Measurements from ENCODE around the gene CYP2A13. TPM values are rescaled to one million over a fixed set of nuclear protein-coding genes. Genes with fewer than 3 reads are reported as not detected.
"Not testable (repeated sequence)": the region's sequence is repeated elsewhere in the genome, so short reads cannot be mapped to it uniquely, and the experiment has no call there.

CYP2A13 gene
- total RNA-seq, 1 experiment from 2014 or later = 0.63 TPM

DNA sequence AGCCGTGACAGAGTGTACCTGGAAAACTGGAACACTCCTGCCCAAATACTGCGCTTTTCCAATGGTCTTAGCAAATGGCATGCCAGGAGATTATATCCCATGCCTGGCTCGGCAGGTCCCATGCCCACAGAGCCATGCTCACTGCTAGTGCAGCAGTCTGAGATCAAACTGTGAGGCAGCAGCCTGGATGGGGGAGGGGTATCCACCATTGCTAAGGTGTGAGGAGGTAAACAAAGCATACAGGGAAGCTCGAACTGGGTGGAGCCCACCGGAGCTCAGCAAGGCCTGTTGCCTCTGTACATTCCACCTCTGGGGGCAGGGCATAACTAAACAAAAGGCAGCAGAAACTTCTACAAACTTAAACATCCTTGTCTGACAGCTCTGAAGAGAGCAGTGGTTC lies 10.5 kb downstream of the CYP2A13 start:
- Histone ChIP-seq H3T11ph (ENCODE audit: low read length) (no peak overlapping the region), H4K8ac (replicated peaks; ENCODE audit: insufficient read length, low read depth, low read length) (no peak overlapping the region), H2BK20ac (ENCODE audit: low read depth, low read length, poor library complexity, severe bottlenecking) (no peak overlapping the region), H3K4ac (ENCODE audit: low read depth, low read length) (no peak overlapping the region), H3K27me3 (ENCODE audit: insufficient read depth, low read length) (no peaks in the 10 kb centered on the region), H4K20me1 (ENCODE audit: control insufficient read depth, insufficient read depth, insufficient read length) (no peaks in the 10 kb centered on the region), H3K23ac (ENCODE audit: insufficient read length, low read depth, low read length) (no peak overlapping the region), H3K9me3 (ENCODE audit: control insufficient read depth, low read depth, low read length) (no peaks in the 10 kb centered on the region), H2BK120ac (ENCODE audit: low read depth, low read length, poor library complexity, severe bottlenecking) (no peak overlapping the region), H3K4me2 (ENCODE audit: insufficient read depth, insufficient read length, low read length) (no peak overlapping the region), H4K91ac (ENCODE audit: insufficient read length, low read depth, low read length) (no peak overlapping the region), H3K4me1 (ENCODE audit: insufficient read depth, low read length) (no peaks in the 10 kb centered on the region), H4K5ac (ENCODE audit: insufficient read length, low read depth, low read length) (no peak overlapping the region), H3K27ac (ENCODE audit: insufficient read length, low read depth, low read length) (no peak overlapping the region), H2BK12ac (ENCODE audit: insufficient read length, low read depth, low read length) (no peak overlapping the region), H3K18ac (ENCODE audit: insufficient read length, low read depth, low read length) (no peak overlapping the region), H3K79me1 (ENCODE audit: insufficient read depth, low read depth, low read length, poor library complexity, severe bottlenecking) (no peaks in the 10 kb centered on the region), H3K56ac (ENCODE audit: insufficient read length, low read depth, low read length) (no peak overlapping the region), H2AFZ (ENCODE audit: low read length) (no peak overlapping the region), H2BK15ac (ENCODE audit: low read depth, low read length) (no peak overlapping the region), H3K14ac (ENCODE audit: insufficient read depth, low read length) (no peak overlapping the region; the same call in 1 of the 2 replicates), H2BK5ac (ENCODE audit: insufficient read length, low read length) (no peak overlapping the region), H3K23me2 (ENCODE audit: insufficient read length, low read depth, low read length, poor library complexity, severe bottlenecking) (no peaks in the 10 kb centered on the region), H2AK5ac (ENCODE audit: insufficient read length, low read length) (no peak overlapping the region), H3K79me2 (ENCODE audit: insufficient read depth, low read length) (no peaks in the 10 kb centered on the region), H3K9ac (ENCODE audit: extremely low read depth, insufficient read length, low read length) (no peak overlapping the region)
- whole genome bisulfite sequencing (ENCODE audit: extremely low coverage, insufficient read length, low lambda C conversion rate) = no CpG with 5 or more reads among the region's 5 CpGs
- no peak overlapping the region for H3K4me3 Mint-ChIP-seq
- H3K9me3 Mint-ChIP-seq = peaks cover 45 to 52% of the 10 kb centered on the region in 2 experiments
- no peak overlapping the region for H3K27ac Mint-ChIP-seq
- H3K4me1 Mint-ChIP-seq = peaks cover 14 to 20% of the 10 kb centered on the region in 2 experiments
- peaks cover 27% of the 10 kb centered on the region for H3K27me3 Mint-ChIP-seq (ENCODE audit: low read depth)
- DNase-seq = no peak
- TF ChIP-seq, protein P1, sequence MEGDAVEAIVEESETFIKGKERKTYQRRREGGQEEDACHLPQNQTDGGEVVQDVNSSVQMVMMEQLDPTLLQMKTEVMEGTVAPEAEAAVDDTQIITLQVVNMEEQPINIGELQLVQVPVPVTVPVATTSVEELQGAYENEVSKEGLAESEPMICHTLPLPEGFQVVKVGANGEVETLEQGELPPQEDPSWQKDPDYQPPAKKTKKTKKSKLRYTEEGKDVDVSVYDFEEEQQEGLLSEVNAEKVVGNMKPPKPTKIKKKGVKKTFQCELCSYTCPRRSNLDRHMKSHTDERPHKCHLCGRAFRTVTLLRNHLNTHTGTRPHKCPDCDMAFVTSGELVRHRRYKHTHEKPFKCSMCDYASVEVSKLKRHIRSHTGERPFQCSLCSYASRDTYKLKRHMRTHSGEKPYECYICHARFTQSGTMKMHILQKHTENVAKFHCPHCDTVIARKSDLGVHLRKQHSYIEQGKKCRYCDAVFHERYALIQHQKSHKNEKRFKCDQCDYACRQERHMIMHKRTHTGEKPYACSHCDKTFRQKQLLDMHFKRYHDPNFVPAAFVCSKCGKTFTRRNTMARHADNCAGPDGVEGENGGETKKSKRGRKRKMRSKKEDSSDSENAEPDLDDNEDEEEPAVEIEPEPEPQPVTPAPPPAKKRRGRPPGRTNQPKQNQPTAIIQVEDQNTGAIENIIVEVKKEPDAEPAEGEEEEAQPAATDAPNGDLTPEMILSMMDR (conservative IDR thresholded peaks at IDR 0.05) = no peak
- H3K36me3 Mint-ChIP-seq (ENCODE audit: insufficient read depth in 1 of 3, low read depth in 3 of 3) = peaks cover 6 to 24% (median 11%) of the 10 kb centered on the region in 3 experiments; a peak in 6 of 7 replicates

DNA sequence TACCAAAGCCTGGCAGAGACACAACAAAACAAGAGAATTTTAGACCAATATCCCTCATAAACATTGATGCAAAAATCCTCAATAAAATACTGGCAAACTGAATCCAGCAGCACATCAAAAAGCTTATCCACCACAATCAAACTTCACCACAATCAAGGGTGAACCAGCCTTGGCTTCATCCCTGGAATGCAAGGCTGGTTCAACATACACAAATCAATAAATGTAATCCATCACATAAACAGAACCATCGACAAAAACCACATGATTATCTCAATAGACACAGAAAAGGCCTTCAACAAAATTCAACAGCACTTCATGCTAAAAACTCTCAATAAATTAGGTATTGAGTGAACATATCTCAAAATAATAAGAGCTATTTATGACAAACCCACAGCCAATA lies 14.0 kb downstream of the CYP2A13 start:
- not testable (repeated sequence) for H3K18ac ChIP-seq (ENCODE audit: insufficient read length, low read depth, low read length); H3K4me3 Mint-ChIP-seq; H3K79me2 ChIP-seq (ENCODE audit: insufficient read depth, low read length); H3K4ac ChIP-seq (ENCODE audit: low read depth, low read length); H3T11ph ChIP-seq (ENCODE audit: low read length); H2BK12ac ChIP-seq (ENCODE audit: insufficient read length, low read depth, low read length); H2BK120ac ChIP-seq (ENCODE audit: low read depth, low read length, poor library complexity, severe bottlenecking); H3K27me3 ChIP-seq (ENCODE audit: insufficient read depth, low read length); H3K4me1 ChIP-seq (ENCODE audit: insufficient read depth, low read length); H3K56ac ChIP-seq (ENCODE audit: insufficient read length, low read depth, low read length); H3K4me1 Mint-ChIP-seq; H3K79me1 ChIP-seq (ENCODE audit: insufficient read depth, low read depth, low read length, poor library complexity, severe bottlenecking); H3K27ac ChIP-seq (ENCODE audit: insufficient read length, low read depth, low read length); H3K23ac ChIP-seq (ENCODE audit: insufficient read length, low read depth, low read length); H3K9me3 ChIP-seq (ENCODE audit: control insufficient read depth, low read depth, low read length); H3K27ac Mint-ChIP-seq; H3K14ac ChIP-seq (ENCODE audit: insufficient read depth, low read length); H3K9ac ChIP-seq (ENCODE audit: extremely low read depth, insufficient read length, low read length); H4K5ac ChIP-seq (ENCODE audit: insufficient read length, low read depth, low read length); H4K91ac ChIP-seq (ENCODE audit: insufficient read length, low read depth, low read length); H4K8ac ChIP-seq (replicated peaks; ENCODE audit: insufficient read length, low read depth, low read length); H2BK15ac ChIP-seq (ENCODE audit: low read depth, low read length); H2AK5ac ChIP-seq (ENCODE audit: insufficient read length, low read length); DNase-seq; H3K4me2 ChIP-seq (ENCODE audit: insufficient read depth, insufficient read length, low read length); H2BK20ac ChIP-seq (ENCODE audit: low read depth, low read length, poor library complexity, severe bottlenecking); H4K20me1 ChIP-seq (ENCODE audit: control insufficient read depth, insufficient read depth, insufficient read length); H2BK5ac ChIP-seq (ENCODE audit: insufficient read length, low read length); H3K23me2 ChIP-seq (ENCODE audit: insufficient read length, low read depth, low read length, poor library complexity, severe bottlenecking); H2AFZ ChIP-seq (ENCODE audit: low read length)
- Mint-ChIP-seq H3K27me3 (ENCODE audit: low read depth) (peaks cover 18% of the 10 kb centered on the region), H3K36me3 (ENCODE audit: insufficient read depth in 1 of 3, low read depth in 3 of 3) (peaks cover 11 to 29% (median 13%) of the 10 kb centered on the region in 3 experiments; a peak in 6 of 7 replicates), H3K9me3 (peaks cover 51 to 61% of the 10 kb centered on the region in 2 experiments)
- WGBS (ENCODE audit: extremely low coverage, insufficient read length, low lambda C conversion rate) = no CpG with 5 or more reads among the region's 1 CpG
